ENCODE results near the gene FZD1. TPM values are rescaled to one million over a fixed set of nuclear protein-coding genes. Genes with fewer than 3 reads are reported as not detected.

The FZD1 gene
- total and polyA plus RNA-seq, 2 of the 4 experiments (the other 2 are of a cell fraction): 3.6 to 6.8 TPM

- Histone ChIP-seq H2AFZ (replicated peaks; ENCODE audit: low read length, poor library complexity) (no peak overlapping the region), H3K4me2 (ENCODE audit: low read depth, low read length) (no peak overlapping the region), H3K18ac (ENCODE audit: low read depth, low read length) (no peak overlapping the region), H4K20me1 (ENCODE audit: insufficient read depth, low read length) (no peaks in the 10 kb centered on the region), H2AK5ac (ENCODE audit: low read depth, low read length) (no peak overlapping the region), H4K91ac (ENCODE audit: insufficient read depth, low read depth, low read length) (no peak overlapping the region), H3K4me1 (ENCODE audit: control insufficient read depth, insufficient read depth, low read length) (no peaks in the 10 kb centered on the region), H3K4me3 (ENCODE audit: insufficient read depth, low read depth, low read length) (no peak overlapping the region), H2BK5ac (ENCODE audit: low read depth, low read length, poor library complexity, severe bottlenecking) (no peak overlapping the region), H2BK120ac (ENCODE audit: low read depth, low read length) (no peak overlapping the region), H2BK20ac (ENCODE audit: low read depth, low read length) (no peak overlapping the region), H2AK9ac (replicated peaks; ENCODE audit: low read depth, low read length, poor library complexity) (no peak overlapping the region), H4K5ac (ENCODE audit: low read depth, low read length) (no peak overlapping the region), H2BK15ac (ENCODE audit: low read depth, low read length) (no peak overlapping the region), H3K14ac (replicated peaks; ENCODE audit: low read depth, low read length) (no peak overlapping the region), H3K4ac (ENCODE audit: low read depth, low read length) (no peak overlapping the region), H3K9me1 (ENCODE audit: insufficient read depth, low read length) (no peaks in the 10 kb centered on the region), H4K8ac (ENCODE audit: low read depth in 2 of 2, low read length in 2 of 2) (no peak overlapping the region), H3K27me3 (ENCODE audit: control insufficient read depth, insufficient read depth, low read length) (peaks cover 17% of the 10 kb centered on the region), H3K23ac (ENCODE audit: low read depth, low read length) (no peak overlapping the region), H3K9ac (ENCODE audit: low read depth, low read length) (no peak overlapping the region), H3K56ac (ENCODE audit: extremely low read depth, insufficient read depth, low read length) (no peak overlapping the region), H3K36me3 (ENCODE audit: control insufficient read depth, insufficient read depth, low read length) (no peaks in the 10 kb centered on the region), H3K9me3 (ENCODE audit: control insufficient read depth, insufficient read depth, low read length) (no peaks in the 10 kb centered on the region), H3K27ac (ENCODE audit: insufficient read depth, low read length) (no peak overlapping the region), H3K79me1 (ENCODE audit: low read depth in 1 of 2, low read length in 2 of 2) (no peaks in the 10 kb centered on the region)
- dilution Hi-C loops (cut with HindIII; ENCODE audit: low sequenced_read_pairs, unreplicated experiment): no loop called here
- TF ChIP-seq CTCF (conservative IDR thresholded peaks at IDR 0.05; ENCODE audit: low read depth, low read length) (no peak), POLR2A (IDR thresholded peaks at IDR 0.05; ENCODE audit: low read depth, low read length) (no peak), MAFK (IDR thresholded peaks at IDR 0.05; ENCODE audit: low read depth, low read length) (no peak)
- WGBS, 2 experiments (ENCODE audit: extremely low coverage in 2 of 2, insufficient read length in 1 of 2): 80% methylated on average over 1 of the region's 5 CpGs; no CpG with 5 or more reads in 1 of the 2 experiments
- ChIA-PET CTCF (no interaction called here), POLR2A (ENCODE audit: unreplicated experiment) (no interaction called here)
- no TSS peak for BruUV-seq (replicated peaks)
- intact Hi-C loops (cut with micrococcal nuclease): loop anchor here (5.0 kb wide), 1 partner anchor 371 kb away; no protein-coding TSS in a partner anchor
- DNase-seq: no peak
- in situ Hi-C loops (cut with MboI; ENCODE audit: low sequenced_read_pairs): no loop called here
- ATAC-seq (ENCODE audit: low read depth): no peak
Observed at GRCh38 chr7:91291302-91291701, 27.1 kb downstream of the FZD1 start.
